Neutrophil (primary cell): Measurements from ENCODE around the gene KLK15.
"Not testable (repeated sequence)": the region's sequence is repeated elsewhere in the genome, so short reads cannot be mapped to it uniquely, and the experiment has no call there.

Source experiments
- H3K27ac ChIP-seq: fragments of 200-600 bp; sonication (generic); 2 replicates; pipeline ENCODE4 v1.5.1; 2016; ENCODE audit warnings: mild to moderate bottlenecking, moderate library complexity
- H3K27me3 ChIP-seq: fragments of 200-600 bp; sonication (generic); 2 replicates; pipeline ENCODE4 v1.6.0; 2016; ENCODE audit warnings: mild to moderate bottlenecking
- H3K36me3 ChIP-seq: fragments of 200-600 bp; sonication (generic); 2 replicates; pipeline ENCODE4 v1.5.1; 2017
- H3K4me1 ChIP-seq, 2 experiments: fragments of 200-600 bp in 1 of 2; sonication (generic) in 1 of 2; 1 replicate in 1 of 2; 2 replicates in 1 of 2; pipeline versions ENCODE4 v1.5.1 to v1.6.1; 2013 to 2016; ENCODE audit warnings: low read depth in 1 of 2, low read length in 1 of 2, mild to moderate bottlenecking in 1 of 2, moderate library complexity in 1 of 2; ENCODE audit not compliant: control insufficient read depth in 1 of 2, insufficient read depth in 1 of 2
- H3K4me3 ChIP-seq, 2 experiments: fragments of 200-600 bp in 1 of 2; sonication (generic) in 1 of 2; 1 replicate in 1 of 2; 2 replicates in 1 of 2; pipeline ENCODE4 v1.5.1; 2013 to 2016; ENCODE audit warnings: low read depth in 1 of 2, low read length in 1 of 2, mild to moderate bottlenecking in 1 of 2, moderate library complexity in 1 of 2
- H3K9me3 ChIP-seq: fragments of 200-600 bp; sonication (generic); 2 replicates; pipeline ENCODE4 v1.5.1; 2016
- TF ChIP-seq, protein P1 (sequence below): fragments of 200-600 bp; sonication (generic); IDR thresholded peaks from 2 replicates; pipeline ENCODE4 v1.5.1; 2016; ENCODE audit warnings: antibody characterized with exemption

The KLK15 gene

DNA sequence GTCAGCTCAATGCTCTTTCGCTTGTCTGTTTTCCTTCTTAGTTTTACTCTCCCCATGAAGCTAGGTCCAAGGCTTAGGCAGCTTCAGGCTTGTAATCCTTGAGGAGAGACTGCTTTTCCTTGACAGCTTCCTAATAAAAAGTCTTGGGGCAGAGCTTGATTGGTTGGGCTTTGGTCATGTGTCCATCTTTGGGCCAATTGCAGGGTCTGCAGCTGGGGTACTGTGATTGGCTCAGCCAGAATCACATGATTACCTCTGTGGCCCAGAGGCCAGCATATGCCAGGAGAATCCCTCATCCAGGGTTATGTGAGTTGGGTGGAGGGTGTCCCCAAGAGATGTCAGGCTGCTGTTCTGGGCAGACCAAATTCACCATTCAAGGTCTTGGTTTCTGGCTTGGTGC is 17.9 kb downstream of the KLK15 start:
- Histone ChIP-seq H3K36me3 (no peaks in the 10 kb centered on the region), H3K27me3 (peaks cover 84% of the 10 kb centered on the region), H3K9me3 (no peaks in the 10 kb centered on the region), H3K4me1 (peaks cover 0 to 3% of the 10 kb centered on the region in 2 experiments), H3K4me3 (no peak overlapping the region), H3K27ac (no peak overlapping the region)
- TF ChIP-seq, protein P1, sequence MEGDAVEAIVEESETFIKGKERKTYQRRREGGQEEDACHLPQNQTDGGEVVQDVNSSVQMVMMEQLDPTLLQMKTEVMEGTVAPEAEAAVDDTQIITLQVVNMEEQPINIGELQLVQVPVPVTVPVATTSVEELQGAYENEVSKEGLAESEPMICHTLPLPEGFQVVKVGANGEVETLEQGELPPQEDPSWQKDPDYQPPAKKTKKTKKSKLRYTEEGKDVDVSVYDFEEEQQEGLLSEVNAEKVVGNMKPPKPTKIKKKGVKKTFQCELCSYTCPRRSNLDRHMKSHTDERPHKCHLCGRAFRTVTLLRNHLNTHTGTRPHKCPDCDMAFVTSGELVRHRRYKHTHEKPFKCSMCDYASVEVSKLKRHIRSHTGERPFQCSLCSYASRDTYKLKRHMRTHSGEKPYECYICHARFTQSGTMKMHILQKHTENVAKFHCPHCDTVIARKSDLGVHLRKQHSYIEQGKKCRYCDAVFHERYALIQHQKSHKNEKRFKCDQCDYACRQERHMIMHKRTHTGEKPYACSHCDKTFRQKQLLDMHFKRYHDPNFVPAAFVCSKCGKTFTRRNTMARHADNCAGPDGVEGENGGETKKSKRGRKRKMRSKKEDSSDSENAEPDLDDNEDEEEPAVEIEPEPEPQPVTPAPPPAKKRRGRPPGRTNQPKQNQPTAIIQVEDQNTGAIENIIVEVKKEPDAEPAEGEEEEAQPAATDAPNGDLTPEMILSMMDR: no peak

DNA sequence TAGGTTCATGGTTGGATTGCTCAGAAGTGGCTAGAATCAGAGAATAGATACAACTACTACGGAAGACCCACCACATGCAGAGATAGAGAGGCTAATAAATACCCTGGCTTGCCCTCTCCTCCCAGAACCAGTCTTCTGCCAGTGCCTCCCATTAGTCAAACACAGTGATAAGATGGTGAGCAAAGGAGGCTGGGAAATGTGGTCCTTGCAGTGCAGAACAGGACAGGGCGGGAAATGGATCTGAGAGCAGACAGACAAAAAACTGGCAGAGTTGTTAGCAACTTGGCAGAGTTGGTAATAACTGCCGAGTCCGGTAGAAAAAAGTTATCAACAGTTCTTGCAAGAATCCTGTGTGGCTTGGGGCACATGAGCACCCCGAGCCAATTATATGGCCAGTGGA is 18.5 kb downstream of the KLK15 start:
- H3K9me3 ChIP-seq: no peaks in the 10 kb centered on the region
- H3K36me3 ChIP-seq: no peaks in the 10 kb centered on the region
- peaks cover 0 to 3% of the 10 kb centered on the region in 2 experiments for H3K4me1 ChIP-seq
- H3K27ac ChIP-seq: no peak overlapping the region
- TF ChIP-seq, protein P1: no peak
- peaks cover 83% of the 10 kb centered on the region for H3K27me3 ChIP-seq
- no peak overlapping the region for H3K4me3 ChIP-seq

DNA sequence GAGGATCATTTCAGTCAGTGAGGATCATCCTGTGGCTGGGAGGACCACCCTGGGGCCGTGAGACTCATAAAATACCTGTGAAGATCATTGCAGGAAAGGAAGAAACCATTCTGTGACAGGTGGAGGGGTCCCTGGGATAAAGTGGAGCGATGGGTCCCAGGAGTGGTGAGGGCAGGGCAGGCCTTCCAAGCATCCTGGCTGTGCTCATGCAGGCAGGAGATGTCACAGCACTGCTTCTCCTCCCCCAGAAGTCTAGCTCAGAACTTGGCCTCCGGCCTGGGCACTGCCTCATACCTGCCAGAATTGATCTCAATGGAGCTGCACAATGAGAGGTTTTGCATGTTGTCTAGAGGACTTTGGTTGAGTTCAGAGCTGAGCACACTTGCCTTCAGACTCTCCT is 20.9 kb downstream of the KLK15 start:
- Histone ChIP-seq H3K4me1 (no peaks in the 10 kb centered on the region), H3K9me3 (no peaks in the 10 kb centered on the region), H3K36me3 (no peaks in the 10 kb centered on the region), H3K4me3 (no peak overlapping the region), H3K27ac (no peak overlapping the region), H3K27me3 (peaks cover 59% of the 10 kb centered on the region)
- TF ChIP-seq, protein P1: no peak

DNA sequence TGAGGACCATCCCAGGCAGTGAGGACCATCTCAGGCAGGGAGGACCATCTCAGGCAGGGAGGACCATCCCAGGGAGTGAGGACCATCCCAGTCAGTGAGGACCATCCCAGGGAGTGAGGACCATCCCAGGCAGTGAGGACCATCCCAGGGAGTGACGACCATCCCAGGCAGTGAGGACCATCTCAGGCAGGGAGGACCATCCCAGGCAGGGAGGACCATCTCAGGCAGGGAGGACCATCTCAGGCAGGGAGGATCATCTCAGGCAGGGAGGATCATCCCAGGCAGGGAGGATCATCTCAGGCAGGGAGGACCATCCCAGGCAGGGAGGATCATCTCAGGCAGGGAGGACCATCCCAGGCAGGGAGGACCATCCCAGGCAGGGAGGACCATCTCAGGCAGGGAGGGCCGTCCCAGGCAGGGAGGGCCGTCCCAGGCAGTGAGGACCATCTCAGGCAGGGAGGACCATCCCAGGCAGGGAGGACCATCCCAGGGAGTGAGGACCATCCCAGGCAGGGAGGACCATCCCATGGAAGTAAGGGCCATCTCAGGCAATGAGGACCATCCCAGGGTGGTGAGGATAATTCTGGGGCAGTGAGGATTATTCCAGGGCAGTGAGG is 21.6 kb downstream of the KLK15 start:
- not testable (repeated sequence) for H3K9me3 ChIP-seq, H3K36me3 ChIP-seq, H3K4me1 ChIP-seq, H3K4me3 ChIP-seq, H3K27ac ChIP-seq
- peaks cover 51% of the 10 kb centered on the region for H3K27me3 ChIP-seq

DNA sequence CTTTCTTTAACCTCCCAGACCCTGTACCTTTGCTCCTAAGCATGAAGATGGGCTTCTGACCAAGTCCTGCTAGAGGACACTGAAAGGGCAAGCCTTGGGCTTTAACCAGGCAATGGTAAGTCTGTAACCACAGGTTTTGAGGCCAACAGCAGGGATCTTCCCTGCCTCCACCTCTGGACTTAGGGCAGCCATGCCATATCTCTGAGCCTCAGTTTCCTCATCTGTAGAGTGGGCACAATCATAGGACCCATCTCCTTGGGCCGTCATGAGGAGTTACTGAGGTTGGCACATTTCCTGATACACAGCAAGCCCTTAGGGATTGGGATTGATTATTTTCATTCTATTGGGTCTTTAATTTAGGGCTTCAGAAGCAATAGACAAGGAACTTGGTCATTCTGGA is 24.5 kb downstream of the KLK15 start:
- peaks cover 24% of the 10 kb centered on the region for H3K27me3 ChIP-seq
- H3K9me3 ChIP-seq: no peaks in the 10 kb centered on the region
- no peaks in the 10 kb centered on the region for H3K36me3 ChIP-seq
- H3K27ac ChIP-seq: no peak overlapping the region
- TF ChIP-seq, protein P1: no peak
- no peak overlapping the region for H3K4me3 ChIP-seq
- peaks cover 3 to 5% of the 10 kb centered on the region in 2 experiments for H3K4me1 ChIP-seq

DNA sequence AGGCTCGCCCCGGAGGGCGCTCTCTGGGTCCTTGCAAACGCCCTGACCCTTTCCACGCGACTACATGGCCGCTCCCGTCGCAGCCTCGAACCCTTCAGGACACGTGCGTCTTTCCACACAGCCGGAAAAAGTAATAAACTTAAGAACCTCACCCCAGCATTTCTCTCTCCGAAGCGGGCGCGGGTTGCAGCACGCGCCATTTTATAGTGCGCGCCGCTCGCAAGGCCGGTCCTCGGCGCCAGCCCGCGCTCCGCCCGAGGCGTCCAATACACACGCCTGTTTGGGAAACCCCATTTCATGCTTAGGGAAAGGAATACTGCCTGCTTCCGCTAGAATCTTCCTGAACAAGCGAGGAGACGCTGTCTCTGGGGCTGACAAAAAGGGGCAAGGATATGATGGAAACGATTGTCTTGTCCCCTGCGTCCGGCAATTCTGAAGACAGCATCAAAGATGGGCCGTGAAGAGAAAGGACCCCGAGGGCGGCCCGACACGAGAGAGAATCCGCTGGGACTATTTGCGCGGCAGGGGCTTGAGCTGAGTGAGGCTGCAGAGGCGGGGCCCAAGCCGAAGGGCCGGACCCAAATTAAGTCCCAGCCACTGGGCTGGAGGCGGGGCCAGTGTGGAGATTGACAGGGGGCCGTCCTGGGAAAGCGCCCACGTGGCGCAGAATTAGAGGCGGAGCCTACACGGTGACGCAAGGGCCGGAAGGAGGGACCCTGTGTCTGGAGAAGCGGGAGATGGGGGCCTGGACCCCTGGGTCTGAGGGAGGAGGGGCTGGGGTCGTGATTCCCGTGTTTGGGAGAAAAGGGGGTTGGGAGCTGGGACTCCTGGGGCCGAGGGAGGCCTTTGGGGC is 28.7 kb downstream of the KLK15 start:
- H3K36me3 ChIP-seq: peaks cover 1% of the 10 kb centered on the region
- H3K27ac ChIP-seq: peak overlapping the region; percentile 80
- H3K27me3 ChIP-seq: no peaks in the 10 kb centered on the region
- H3K9me3 ChIP-seq: no peaks in the 10 kb centered on the region
- peak overlapping the region; percentile 68 to 79 for H3K4me3 ChIP-seq
- TF ChIP-seq, protein P1: no peak
- H3K4me1 ChIP-seq: peaks cover 12 to 19% of the 10 kb centered on the region in 2 experiments
